IPS-11a (cell line): ENCODE data around the gene GNG4.
"Not testable (repeated sequence)": the region's sequence is repeated elsewhere in the genome, so short reads cannot be mapped to it uniquely, and the experiment has no call there.

Experiments
- H3K4me3 ChIP-seq: one replicate; pipeline ENCODE4 v1.5.1; 2013; ENCODE audit warnings: low read depth, low read length, control low read depth

The GNG4 gene

DNA sequence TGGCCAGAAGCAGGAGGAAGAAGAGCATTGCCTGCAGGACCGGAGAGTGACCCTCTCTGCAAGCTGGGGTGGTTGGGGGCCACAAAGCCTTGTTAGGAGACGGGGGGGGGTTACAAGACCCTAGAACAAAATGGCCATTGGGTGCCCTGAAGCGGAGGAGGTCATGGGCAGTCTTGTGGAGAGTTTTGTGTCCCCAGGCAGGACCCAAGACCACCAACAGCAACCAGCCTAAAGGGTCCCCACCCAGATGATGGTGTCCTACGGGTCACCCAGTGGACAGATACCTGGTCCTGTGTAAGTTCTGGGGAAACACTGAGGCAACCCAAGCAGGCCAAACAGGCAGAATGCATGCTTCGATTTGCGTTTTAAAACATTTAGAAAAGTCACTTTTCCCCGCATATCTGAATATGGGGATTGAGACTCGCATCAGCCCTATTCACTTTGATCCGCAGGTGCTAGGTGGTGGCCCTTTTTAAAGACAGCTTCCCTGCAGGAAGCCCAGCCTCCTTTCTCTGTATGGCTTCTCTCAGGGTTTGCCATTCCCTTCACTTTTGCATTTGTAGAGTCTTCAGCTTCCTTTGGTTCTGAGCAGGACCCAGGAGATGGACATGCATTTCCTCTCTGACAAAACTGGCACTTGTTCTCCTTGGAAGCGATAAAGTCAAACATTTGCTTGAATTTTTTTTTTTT lies 21.1 kb downstream of the GNG4 start:
- no peak overlapping the region for H3K4me3 ChIP-seq

DNA sequence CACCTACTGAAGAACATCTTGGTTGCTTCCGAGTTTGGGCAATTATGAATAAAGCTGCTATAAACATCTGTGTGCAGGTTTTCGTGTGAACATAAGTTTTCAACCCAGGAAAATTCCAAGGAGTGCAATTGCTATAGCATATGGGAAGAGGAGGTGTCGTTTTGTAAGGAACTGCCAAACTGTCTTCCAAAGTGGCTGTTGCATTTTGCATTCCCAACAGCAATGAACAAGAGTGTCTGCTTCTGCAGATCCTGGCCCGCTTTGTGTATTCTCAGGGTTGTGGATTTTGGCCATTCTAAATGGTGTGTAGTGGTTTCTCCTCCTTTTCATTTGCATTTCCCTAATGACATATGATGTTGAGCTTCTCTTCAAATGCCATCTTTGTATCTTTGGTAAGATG lies 23.8 kb downstream of the GNG4 start:
- no peak overlapping the region for H3K4me3 ChIP-seq

DNA sequence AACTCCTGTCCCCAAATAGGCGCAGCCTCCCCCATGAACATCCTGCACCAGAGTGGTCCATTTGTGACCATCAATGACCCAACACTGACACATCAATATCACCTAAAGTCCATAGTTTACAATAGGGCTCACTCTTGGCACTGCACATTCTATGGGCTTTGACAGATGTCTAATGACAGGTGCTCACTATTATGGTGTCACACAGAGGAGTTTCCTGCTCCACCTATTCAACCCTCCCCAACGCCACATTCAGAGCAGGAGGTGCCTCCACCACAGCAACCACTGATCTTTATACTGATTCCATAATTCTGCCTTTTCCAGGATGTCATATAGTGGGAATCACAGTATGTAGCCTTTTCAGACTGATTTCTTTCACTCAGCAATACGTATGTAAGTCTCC lies 24.2 kb downstream of the GNG4 start:
- H3K4me3 ChIP-seq = no peak overlapping the region

GRCh38 chr1:235624721-235625333 lies 24.8 kb downstream of the GNG4 start:
- H3K4me3 ChIP-seq = no peak overlapping the region

DNA sequence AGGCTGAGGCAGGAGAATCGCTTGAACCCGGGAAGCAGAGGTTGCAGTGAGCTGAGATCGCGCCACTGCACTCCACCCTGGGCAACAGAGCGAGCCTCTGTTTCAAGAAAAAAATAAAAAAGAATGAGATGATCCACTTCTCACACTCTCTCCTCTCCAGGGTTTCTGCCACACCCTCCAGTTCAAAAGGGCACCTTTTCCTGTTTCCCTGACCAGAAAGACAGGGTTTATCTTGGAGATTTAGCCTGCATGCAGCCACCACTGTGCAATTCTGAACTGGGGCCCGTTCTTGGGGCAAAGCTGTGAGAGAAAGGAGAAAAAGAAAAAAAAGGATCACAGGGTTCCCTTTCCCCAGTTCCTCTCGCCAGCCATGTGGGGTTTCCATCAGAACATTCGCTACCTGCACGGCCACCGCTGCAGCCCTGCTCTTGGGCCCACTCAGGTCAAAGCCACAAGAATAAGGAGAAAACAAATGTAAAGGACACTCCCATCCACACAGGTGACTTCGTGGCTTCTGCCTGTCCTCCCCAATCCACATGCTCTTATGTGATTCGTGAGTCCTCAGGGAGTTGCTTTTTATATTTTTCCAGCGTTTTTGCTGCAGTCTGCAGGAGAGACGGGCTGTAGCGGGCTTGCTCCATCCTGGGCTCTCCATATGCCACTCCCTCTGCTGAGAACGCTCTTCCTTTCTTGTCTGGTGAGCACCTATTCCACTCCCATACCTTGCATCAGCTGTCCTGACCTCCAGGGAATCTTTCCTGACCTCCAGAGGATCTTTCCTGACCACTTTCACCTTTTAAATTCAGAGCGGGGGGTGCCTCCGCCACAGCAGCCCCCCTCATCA lies 26.4 kb downstream of the GNG4 start:
- no peak overlapping the region for H3K4me3 ChIP-seq

- not testable (repeated sequence) for H3K4me3 ChIP-seq
These were observed 30.4 kb downstream of the GNG4 start for GRCh38 chr1:235619149-235619548.

GRCh38 chr1:235617808-235618207 lies 31.8 kb downstream of the GNG4 start:
- H3K4me3 ChIP-seq = no peak overlapping the region

- H3K4me3 ChIP-seq = no peak overlapping the region
These were observed 32.4 kb downstream of the GNG4 start for GRCh38 chr1:235617140-235617539.

DNA sequence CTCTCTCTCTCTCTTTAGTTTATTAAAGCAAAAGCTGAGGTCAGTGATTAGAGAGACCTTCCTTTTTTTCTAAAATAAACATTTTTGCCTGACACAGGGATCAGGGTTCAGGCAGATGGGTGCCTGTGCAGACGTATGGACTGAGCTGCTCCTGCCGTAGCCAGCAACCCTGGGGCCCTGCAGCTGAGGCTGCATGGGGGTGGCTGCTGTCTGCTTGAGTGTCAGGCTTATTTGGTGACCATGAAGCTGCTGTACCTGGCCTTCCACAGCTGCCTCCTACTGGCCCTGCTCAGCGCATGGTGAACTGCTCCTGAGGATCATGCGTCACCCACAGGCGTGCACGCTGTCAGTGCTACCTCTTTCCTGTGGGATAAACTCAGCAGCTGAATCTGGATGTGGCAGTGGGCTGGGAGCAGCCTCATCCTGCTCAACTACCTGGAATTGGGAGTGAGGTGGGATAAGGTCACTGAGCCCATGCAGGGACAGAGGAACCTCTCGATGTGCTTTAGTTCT lies 35.1 kb downstream of the GNG4 start:
- no peak overlapping the region for H3K4me3 ChIP-seq

- no peak overlapping the region for H3K4me3 ChIP-seq
These were observed 36.0 kb downstream of the GNG4 start for GRCh38 chr1:235613602-235614001.

DNA sequence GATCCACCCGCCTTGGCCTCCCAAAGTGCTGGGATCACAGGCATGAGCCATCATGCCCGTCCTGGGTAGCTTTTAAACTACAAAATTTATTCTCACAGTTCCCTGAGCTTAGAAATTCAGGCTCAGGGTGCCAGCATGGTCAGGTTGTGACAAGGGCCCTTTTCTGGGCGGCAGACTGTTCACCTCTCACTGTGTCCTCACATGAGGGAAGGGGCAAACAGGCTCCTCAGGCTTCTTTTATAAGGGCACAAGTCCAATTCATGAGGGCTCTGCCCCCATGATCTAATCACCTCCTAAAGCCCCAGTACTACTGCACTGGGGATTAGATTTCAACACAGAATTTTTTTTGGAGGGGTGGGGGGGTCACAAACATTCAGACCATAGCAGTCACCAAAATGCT lies 36.8 kb downstream of the GNG4 start:
- no peak overlapping the region for H3K4me3 ChIP-seq

- no peak overlapping the region for H3K4me3 ChIP-seq
These were observed 39.4 kb downstream of the GNG4 start for GRCh38 chr1:235610157-235610556.

- H3K4me3 ChIP-seq = no peak overlapping the region
These were observed 41.3 kb downstream of the GNG4 start for GRCh38 chr1:235608278-235608677.

GRCh38 chr1:235607284-235607683 lies 42.3 kb downstream of the GNG4 start:
- no peak overlapping the region for H3K4me3 ChIP-seq

DNA sequence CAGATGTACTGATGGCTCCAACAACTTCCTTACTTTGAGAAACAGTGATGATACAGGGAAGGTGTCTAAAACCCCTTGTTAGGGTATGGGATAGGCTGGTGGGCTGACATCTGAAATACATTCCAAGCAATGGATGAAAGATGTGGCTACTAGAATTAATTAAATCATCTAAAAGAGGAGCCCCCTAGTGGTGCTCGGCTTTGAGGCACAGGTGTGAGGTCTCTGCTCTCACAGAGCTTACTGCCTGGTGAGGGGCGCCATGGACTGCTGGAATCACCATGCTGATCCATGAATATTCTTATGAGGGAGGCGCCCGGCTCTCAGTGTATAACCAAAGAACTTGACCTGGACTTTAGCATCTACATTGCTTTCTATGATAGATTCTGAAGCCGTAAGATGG lies 48.5 kb downstream of the GNG4 start:
- H3K4me3 ChIP-seq = no peak overlapping the region

GRCh38 chr1:235599536-235599935 lies 50.0 kb downstream of the GNG4 start:
- H3K4me3 ChIP-seq = no peak overlapping the region

- H3K4me3 ChIP-seq = no peak overlapping the region
These were observed 51.6 kb downstream of the GNG4 start for GRCh38 chr1:235597867-235598553.

DNA sequence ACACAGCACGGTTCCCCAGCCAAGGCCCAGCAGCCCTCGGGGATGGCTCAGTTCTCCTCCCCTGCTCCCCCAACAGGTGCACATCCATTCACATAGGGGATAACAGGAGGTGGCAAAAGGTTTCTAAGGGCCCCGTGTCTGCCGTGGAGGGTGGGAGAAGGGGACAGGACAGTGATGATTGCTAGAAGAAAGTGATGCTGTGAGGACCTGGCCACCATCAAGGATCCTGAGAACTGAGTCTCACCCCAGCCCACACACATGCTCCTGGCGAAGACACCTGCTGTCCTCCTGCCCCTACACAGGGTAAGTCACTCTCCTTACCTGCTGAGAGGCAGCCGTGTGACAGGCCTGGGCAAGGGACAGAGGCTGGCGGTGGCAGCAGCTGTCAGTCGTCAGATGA lies 54.5 kb downstream of the GNG4 start:
- H3K4me3 ChIP-seq = no peak overlapping the region

DNA sequence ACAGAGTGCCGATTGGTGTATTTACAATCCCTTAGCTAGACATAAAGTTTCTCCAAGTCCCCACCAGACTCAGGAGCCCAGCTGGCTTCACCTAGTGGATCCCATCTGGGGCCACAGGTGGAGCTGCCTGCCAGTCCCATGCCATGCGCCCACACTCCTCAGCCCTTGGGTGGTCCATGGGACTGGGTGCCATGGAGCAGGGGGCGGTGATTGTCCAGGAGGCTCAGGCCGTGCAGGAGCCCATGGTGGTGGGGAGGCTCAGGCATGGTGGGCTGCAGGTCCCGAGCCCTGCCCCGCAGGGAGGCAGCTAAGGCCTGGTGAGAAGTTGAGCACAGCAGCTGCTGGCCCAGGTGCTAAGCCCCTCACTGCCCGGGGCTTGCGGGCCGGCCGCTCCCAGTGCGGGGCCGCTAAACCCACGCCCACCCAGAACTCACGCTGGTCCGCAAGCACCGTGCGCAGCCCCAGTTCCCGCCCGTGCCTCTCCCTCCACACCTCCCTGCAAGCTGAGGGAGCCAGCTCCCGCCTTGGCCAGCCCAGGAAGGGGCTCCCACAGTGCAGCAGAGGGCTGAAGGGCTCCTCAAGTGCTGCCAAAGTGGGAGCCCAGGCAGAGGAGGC lies 55.2 kb downstream of the GNG4 start:
- H3K4me3 ChIP-seq = not testable (repeated sequence)

GRCh38 chr1:235588916-235589515 lies 60.6 kb downstream of the GNG4 start:
- H3K4me3 ChIP-seq = no peak overlapping the region
